OCI-LY3 (cell line): ENCODE results near the gene ILKAP.

Experiments
- H2AFZ ChIP-seq: fragments of 200-600, 300-600 bp; shearing (Covaris generic); 2 replicates; pipeline ENCODE4 v1.6.0; 2014; ENCODE audit warnings: antibody characterized with exemption, low read depth, low read length
- H3K27ac ChIP-seq: fragments of 200-600, 300-600 bp; sonication (generic); 2 replicates; pipeline ENCODE4 v1.5.1; 2014; ENCODE audit warnings: mild to moderate bottlenecking, low read length, moderate library complexity, mixed read lengths
- H3K27me3 ChIP-seq: fragments of 200-600, 300-600 bp; sonication (generic); 2 replicates; pipeline ENCODE4 v1.6.1; 2014; ENCODE audit warnings: low read depth, low read length, mixed read lengths
- H3K36me3 ChIP-seq: fragments of 200-600, 300-600 bp; sonication (generic); replicated peaks from 2 replicates; pipeline ENCODE3; 2014; ENCODE audit warnings: low read depth, low read length, mixed read lengths
- H3K4me1 ChIP-seq: fragments of 300-600, 200-600 bp; sonication (generic); 2 replicates; pipeline ENCODE4 v1.6.1; 2014; ENCODE audit warnings: low read length, mixed read lengths
- H3K4me2 ChIP-seq: fragments of 200-600, 300-600 bp; sonication (generic); 2 replicates; pipeline ENCODE4 v1.6.1; 2014; ENCODE audit warnings: low read length, mixed read lengths
- H3K4me3 ChIP-seq: fragments of 300-600, 200-600 bp; sonication (generic); 2 replicates; pipeline ENCODE4 v1.5.1; 2014; ENCODE audit warnings: antibody characterized with exemption, mild to moderate bottlenecking, low read length, moderate library complexity
- H3K79me2 ChIP-seq: fragments of 300-600, 200-600 bp; shearing (Covaris generic); 2 replicates; pipeline ENCODE4 v1.6.1; 2014; ENCODE audit warnings: mild to moderate bottlenecking, low read length, mixed read lengths
- H3K9ac ChIP-seq: fragments of 300-600, 200-600 bp; shearing (Covaris generic); 2 replicates; pipeline ENCODE4 v1.6.0; 2014; ENCODE audit warnings: mild to moderate bottlenecking, low read length, moderate library complexity
- H3K9me3 ChIP-seq: fragments of 200-600, 300-600 bp; shearing (Covaris generic); 2 replicates; pipeline ENCODE4 v1.6.1; 2014; ENCODE audit warnings: low read length, mixed read lengths; ENCODE audit not compliant: insufficient read depth
- H4K20me1 ChIP-seq: fragments of 200-600, 300-600 bp; sonication (generic); 2 replicates; pipeline ENCODE4 v1.6.1; 2016; ENCODE audit warnings: low read length, mixed read lengths; ENCODE audit not compliant: insufficient read depth
- EZH2phosphoT487 ChIP-seq: fragments of 200-600 bp; shearing (Covaris generic); IDR thresholded peaks from 2 replicates; pipeline ENCODE4 v1.6.1; 2018; ENCODE audit warnings: antibody characterized with exemption, mixed run types, low read depth
- TF ChIP-seq, protein P1 (sequence below): fragments of 200-600, 300-600 bp; sonication (generic); IDR thresholded peaks from 2 replicates; pipeline ENCODE4 v1.5.1; 2014; ENCODE audit warnings: antibody characterized with exemption, low read length, low read depth

ILKAP gene

DNA sequence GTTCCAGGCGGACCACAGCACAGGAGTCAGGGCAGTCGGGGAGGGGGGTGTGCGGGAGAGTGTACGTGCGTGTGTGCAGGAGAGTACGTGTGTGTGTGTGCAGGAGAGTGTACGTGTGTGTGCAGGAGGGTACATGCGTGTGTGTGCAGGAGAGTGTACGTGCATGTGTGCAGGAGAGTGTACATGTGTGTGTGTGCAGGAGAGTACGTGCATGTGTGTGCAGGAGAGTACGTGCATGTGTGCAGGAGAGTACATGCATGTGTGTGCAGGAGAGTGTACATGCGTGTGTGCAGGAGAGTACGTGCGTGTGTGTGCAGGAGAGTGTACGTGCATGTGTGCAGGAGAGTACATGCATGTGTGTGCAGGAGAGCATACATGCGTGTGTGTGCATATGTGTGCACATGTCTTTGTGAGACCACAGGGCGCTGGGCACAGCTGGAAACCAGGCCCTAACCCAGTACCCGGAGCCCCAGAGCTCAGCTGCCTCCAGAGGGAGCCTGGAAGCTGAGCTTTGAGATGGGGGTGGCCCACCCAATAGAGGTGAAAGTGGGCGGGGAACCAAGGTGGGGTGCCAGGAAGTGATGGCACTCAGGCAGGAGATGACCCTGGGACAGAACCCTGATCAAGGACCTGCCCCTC lies 78.9 kb downstream of the ILKAP start:
- Histone ChIP-seq H3K9me3 (0 out of 2 replicates have a peak, but pooled peaks cover 4% of the 10 kb centered on the region), H3K27me3 (no peaks in the 10 kb centered on the region), H2AFZ (no peak overlapping the region), H3K4me1 (peaks cover 9% of the 10 kb centered on the region), H3K9ac (no peak overlapping the region), H3K4me2 (no peak overlapping the region), H3K27ac (no peak overlapping the region), H3K79me2 (no peaks in the 10 kb centered on the region), H3K4me3 (no peak overlapping the region), H3K36me3 (no peaks in the 10 kb centered on the region), H4K20me1 (no peaks in the 10 kb centered on the region)
- no peak for TF ChIP-seq EZH2phosphoT487

DNA sequence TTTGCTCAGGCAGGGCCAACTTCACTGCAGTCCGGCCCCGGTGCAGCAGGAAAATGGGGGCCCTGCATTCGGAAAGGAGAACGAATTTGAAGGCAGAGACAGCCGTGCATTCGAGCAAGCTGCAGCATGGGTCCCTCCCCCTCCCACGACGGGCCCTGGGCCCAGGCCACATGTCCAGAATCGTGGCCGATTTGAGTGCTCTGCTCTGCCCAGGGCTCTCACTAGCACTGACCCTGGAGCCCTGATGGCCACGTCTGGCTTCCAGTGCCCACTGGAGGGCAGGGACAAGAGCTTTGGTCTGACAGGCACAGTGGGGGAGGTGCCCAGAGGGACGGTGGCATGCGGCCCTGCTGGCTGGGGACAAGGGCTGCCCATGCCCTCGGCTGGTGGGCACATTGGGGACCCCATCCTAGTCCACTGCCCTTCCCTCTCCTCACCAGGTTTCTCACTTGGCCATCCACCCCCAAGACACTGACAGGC lies 79.5 kb downstream of the ILKAP start:
- Histone ChIP-seq H3K4me1 (peaks cover 12% of the 10 kb centered on the region), H3K36me3 (no peaks in the 10 kb centered on the region), H3K27ac (no peak overlapping the region), H3K9ac (no peak overlapping the region), H3K79me2 (no peaks in the 10 kb centered on the region), H3K4me2 (no peak overlapping the region), H2AFZ (no peak overlapping the region), H3K9me3 (0 out of 2 replicates have a peak, but pooled peaks cover 4% of the 10 kb centered on the region), H4K20me1 (no peaks in the 10 kb centered on the region), H3K27me3 (no peaks in the 10 kb centered on the region), H3K4me3 (no peak overlapping the region)
- TF ChIP-seq, protein P1, sequence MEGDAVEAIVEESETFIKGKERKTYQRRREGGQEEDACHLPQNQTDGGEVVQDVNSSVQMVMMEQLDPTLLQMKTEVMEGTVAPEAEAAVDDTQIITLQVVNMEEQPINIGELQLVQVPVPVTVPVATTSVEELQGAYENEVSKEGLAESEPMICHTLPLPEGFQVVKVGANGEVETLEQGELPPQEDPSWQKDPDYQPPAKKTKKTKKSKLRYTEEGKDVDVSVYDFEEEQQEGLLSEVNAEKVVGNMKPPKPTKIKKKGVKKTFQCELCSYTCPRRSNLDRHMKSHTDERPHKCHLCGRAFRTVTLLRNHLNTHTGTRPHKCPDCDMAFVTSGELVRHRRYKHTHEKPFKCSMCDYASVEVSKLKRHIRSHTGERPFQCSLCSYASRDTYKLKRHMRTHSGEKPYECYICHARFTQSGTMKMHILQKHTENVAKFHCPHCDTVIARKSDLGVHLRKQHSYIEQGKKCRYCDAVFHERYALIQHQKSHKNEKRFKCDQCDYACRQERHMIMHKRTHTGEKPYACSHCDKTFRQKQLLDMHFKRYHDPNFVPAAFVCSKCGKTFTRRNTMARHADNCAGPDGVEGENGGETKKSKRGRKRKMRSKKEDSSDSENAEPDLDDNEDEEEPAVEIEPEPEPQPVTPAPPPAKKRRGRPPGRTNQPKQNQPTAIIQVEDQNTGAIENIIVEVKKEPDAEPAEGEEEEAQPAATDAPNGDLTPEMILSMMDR, result no peak
- TF ChIP-seq EZH2phosphoT487, result no peak

DNA sequence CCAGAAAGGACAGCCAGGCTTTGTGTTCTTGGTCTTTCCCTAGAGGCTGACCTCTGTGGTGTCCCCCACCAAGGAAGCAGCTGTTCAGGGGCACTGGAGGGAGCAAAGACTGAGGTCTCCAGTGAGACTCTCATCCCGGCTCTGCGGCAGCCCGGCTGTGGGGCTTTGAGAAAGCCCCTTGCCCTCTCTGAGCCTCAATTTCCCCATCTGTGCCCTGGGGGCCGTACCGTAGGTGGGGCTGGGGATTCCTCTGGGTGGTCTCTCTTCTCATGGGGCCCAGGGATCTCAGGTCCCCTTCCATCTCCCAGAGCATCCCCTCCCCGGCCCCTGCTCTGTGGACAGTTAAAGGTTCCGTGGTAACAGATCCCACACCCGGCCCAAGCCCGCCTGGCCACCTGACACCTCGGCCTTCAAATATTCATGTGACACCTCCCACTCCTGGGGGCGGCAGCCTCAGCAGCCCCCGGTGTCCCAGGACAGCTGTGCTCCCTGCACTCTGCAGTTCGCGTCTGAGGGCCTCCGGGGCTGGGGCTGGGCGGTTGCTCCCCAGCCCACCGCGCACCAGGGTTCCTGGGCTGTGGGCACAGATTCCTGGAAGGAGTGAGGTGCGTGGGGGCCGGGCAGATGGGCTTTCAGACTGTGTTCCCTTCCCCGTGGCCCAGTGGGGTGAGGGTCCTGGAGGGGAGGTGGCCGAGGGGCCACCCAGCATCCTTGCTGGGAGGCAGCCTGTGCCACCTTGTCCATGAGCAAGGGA lies 80.1 kb downstream of the ILKAP start:
- Histone ChIP-seq H3K27me3 (no peaks in the 10 kb centered on the region), H2AFZ (no peak overlapping the region), H3K27ac (no peak overlapping the region), H4K20me1 (no peaks in the 10 kb centered on the region), H3K9ac (no peak overlapping the region), H3K79me2 (no peaks in the 10 kb centered on the region), H3K4me3 (no peak overlapping the region), H3K9me3 (0 out of 2 replicates have a peak, but pooled peaks cover 4% of the 10 kb centered on the region), H3K4me1 (peaks cover 12% of the 10 kb centered on the region), H3K36me3 (no peaks in the 10 kb centered on the region), H3K4me2 (no peak overlapping the region)
- no peak for TF ChIP-seq EZH2phosphoT487
- TF ChIP-seq, protein P1, result no peak

GRCh38 chr2:238122287-238123217 lies 80.9 kb downstream of the ILKAP start:
- H3K4me2 ChIP-seq, result no peak overlapping the region
- H3K4me3 ChIP-seq, result no peak overlapping the region
- no peak overlapping the region for H3K27ac ChIP-seq
- no peaks in the 10 kb centered on the region for H3K27me3 ChIP-seq
- H3K36me3 ChIP-seq, result no peaks in the 10 kb centered on the region
- TF ChIP-seq, protein P1, result no peak
- TF ChIP-seq EZH2phosphoT487, result no peak
- H3K9ac ChIP-seq, result no peak overlapping the region
- peaks cover 12% of the 10 kb centered on the region for H3K4me1 ChIP-seq
- 0 out of 2 replicates have a peak, but pooled peaks cover 4% of the 10 kb centered on the region for H3K9me3 ChIP-seq
- H3K79me2 ChIP-seq, result no peaks in the 10 kb centered on the region
- H2AFZ ChIP-seq, result no peak overlapping the region
- no peaks in the 10 kb centered on the region for H4K20me1 ChIP-seq
